ENCODE data around the gene FLNA. TPM values are rescaled to one million over a fixed set of nuclear protein-coding genes. Genes with fewer than 3 reads are reported as not detected.

Gene FLNA
- total RNA-seq, 1 donor from 2014 or later, result 1,252 TPM

DNA sequence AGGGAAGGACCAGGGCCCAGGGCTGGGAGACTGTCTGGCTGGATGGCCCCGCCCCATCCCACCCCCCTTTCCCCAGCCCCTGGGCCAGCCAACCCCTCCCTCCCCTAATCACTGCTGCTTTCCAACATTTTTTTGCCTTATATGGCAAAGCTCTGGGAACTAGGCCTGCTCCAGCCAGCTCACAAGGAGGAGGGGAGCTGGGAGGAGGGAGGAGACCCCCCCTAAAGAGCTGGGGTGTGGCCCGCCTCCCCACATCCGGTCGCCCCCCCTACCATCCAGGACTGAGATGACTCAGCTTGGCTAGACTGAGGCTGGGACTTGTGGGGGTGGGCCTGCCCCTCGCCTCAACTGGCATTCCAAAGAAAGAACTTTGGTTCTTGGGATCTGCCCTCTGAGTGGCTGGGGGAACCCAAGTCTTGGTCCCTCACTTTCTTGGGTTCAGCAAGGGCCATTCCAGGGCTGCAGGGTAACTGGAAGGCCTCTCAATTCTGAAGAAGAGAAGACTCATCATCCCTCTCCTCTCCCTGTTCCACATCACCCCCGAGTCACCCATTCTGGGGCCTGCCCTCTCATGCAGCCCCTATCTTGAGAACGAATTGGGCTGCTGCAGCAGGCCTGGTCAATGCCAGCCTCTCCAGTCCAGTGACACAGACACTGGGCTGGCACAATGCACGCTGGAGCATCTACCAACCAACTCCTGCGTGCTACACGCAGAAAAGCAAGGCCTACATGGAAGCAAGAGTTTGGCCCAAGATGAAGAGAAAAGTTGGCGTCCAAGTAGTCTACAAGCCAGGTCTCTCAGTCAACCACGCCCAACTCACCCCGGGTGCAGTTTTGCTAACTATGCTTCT lies 4.8 kb downstream of the FLNA start:
- Histone ChIP-seq H3K4me3 (peak overlapping the region; percentile 71), H3K36me3 (peaks cover 31% of the 10 kb centered on the region), H3K9me3 (no peaks in the 10 kb centered on the region), H3K4me1 (peaks cover 26% of the 10 kb centered on the region), H3K27me3 (no peaks in the 10 kb centered on the region), H3K27ac (peak overlapping the region; percentile 90)
- ATAC-seq, result peak; percentile 57
- TF ChIP-seq, protein P1, sequence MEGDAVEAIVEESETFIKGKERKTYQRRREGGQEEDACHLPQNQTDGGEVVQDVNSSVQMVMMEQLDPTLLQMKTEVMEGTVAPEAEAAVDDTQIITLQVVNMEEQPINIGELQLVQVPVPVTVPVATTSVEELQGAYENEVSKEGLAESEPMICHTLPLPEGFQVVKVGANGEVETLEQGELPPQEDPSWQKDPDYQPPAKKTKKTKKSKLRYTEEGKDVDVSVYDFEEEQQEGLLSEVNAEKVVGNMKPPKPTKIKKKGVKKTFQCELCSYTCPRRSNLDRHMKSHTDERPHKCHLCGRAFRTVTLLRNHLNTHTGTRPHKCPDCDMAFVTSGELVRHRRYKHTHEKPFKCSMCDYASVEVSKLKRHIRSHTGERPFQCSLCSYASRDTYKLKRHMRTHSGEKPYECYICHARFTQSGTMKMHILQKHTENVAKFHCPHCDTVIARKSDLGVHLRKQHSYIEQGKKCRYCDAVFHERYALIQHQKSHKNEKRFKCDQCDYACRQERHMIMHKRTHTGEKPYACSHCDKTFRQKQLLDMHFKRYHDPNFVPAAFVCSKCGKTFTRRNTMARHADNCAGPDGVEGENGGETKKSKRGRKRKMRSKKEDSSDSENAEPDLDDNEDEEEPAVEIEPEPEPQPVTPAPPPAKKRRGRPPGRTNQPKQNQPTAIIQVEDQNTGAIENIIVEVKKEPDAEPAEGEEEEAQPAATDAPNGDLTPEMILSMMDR (IDR thresholded peaks at IDR 0.05), result no peak
- peak; percentile 86 for DNase-seq
- intact Hi-C loops (cut with DNase I), result no loop called here

DNA sequence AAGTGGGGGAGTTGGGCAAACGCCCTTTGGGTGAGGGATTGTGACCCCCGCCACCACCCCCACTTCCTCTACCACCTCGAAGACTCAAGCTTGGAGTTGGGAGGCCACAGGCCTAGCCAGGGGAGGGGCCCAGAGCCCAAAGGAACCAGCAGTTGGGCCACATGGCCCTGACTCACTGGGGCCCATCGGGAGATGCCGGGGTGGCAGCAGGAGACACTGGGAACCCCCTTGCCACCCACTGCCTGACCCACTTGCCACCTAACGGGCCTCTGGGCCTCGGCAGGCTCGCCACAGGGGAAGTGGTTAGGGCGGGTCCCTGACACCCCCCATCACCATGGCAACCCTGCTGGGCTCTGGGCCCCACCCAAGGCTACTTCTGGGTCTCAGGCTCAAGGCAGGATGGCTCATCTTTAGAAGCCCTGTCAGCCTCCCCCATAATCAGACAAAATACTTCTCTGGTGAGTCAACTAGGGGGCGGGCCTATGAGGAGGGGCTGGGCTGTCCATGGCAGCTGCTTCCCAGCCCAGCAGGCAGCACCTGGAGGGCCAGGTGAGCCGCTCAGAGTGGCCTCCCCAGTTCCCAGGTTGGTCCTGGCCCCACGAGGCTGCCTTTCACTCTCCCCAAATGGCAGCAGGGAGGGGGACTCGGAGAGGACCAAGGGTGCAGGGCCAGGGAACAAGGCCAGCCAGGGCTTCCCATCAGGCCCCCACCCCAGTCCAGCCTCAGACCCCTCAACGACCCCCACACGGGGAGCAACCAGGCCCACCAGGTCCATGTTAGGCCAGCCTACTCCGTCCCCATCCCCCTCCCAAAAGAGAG lies 5.6 kb downstream of the FLNA start:
- peaks cover 34% of the 10 kb centered on the region for H3K36me3 ChIP-seq
- intact Hi-C loops (cut with DNase I), result no loop called here
- ATAC-seq (peak; percentile 59), DNase-seq (peak; percentile 90)
- peaks cover 21% of the 10 kb centered on the region for H3K4me1 ChIP-seq
- TF ChIP-seq, protein P1 (IDR thresholded peaks at IDR 0.05), result no peak
- H3K27ac ChIP-seq, result peak overlapping the region; percentile 90
- no peaks in the 10 kb centered on the region for H3K9me3 ChIP-seq
- H3K27me3 ChIP-seq, result no peaks in the 10 kb centered on the region
- H3K4me3 ChIP-seq, result peak overlapping the region; percentile 71

DNA sequence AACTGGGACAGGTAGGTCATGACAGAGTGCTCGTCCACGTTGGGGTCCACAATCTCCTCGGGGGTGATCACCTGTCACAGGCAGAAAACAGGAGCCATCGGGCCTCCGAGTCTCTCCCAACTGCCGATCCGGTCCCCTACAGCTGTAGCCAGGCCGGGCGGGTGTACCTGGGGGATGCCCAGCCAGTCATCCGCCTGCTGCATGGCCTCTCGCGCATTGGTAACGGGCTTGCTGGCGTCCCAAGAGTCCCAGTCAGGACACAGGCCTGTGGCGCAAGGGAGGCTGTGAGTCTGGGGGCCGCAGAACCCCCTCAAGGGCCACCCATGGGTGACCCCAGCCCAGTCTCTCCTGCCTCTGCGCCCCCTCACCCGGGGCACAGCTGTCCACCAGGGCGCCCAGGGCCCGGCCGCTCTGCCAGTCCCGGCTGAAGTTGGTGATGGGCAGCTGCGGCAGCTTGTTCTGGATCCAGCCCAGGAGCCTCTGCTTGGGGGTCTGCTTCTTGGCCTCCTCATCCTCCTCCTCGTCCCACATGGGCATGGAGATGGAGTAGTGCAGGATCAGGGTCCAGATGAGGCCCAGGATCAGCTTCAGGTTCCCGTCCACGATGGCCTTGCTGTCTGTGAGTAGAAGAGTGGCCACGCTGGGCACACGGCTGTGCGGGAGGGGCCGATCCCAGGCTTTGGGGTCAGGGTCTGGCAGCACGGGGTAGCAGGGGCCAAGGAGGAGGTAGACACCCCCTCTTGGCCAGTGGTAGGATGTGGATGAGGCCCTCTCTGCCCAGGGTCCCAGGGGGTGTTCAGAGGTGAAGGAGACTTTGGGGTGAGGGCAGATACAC lies 6.7 kb downstream of the FLNA start:
- Histone ChIP-seq H3K9me3 (no peaks in the 10 kb centered on the region), H3K27ac (peak overlapping the region; percentile 90), H3K36me3 (peaks cover 45% of the 10 kb centered on the region), H3K27me3 (no peaks in the 10 kb centered on the region), H3K4me1 (peaks cover 16% of the 10 kb centered on the region), H3K4me3 (peak overlapping the region; percentile 71)
- no peak for DNase-seq
- intact Hi-C loops (cut with DNase I), result no loop called here
- TF ChIP-seq, protein P1 (IDR thresholded peaks at IDR 0.05), result no peak
- no peak for ATAC-seq

DNA sequence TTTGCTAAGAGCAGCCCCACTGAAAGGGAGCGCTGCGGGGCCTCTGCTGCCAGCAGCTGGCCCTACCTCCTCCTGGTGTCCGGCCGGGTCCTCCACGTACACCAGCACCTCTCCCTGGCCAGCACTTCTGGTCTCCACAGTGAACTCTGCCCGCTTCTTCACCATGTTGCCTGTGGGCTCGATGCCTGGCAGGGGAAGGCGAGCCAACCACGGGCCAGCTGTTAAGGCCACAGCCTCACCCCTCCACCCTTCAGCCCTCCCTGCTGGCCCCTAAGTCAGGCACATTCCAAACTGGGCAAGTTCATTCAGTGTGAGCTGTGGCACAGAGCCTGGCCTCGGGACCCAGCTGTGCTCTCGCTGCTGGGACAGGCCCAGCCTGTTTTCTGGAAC lies 7.8 kb downstream of the FLNA start:
- intact Hi-C loops (cut with DNase I), result no loop called here
- TF ChIP-seq, protein P1 (IDR thresholded peaks at IDR 0.05), result no peak
- no peak for ATAC-seq
- H3K27me3 ChIP-seq, result no peaks in the 10 kb centered on the region
- no peak for DNase-seq
- peaks cover 55% of the 10 kb centered on the region for H3K36me3 ChIP-seq
- H3K9me3 ChIP-seq, result no peaks in the 10 kb centered on the region
- no peak overlapping the region for H3K27ac ChIP-seq
- H3K4me3 ChIP-seq, result no peak overlapping the region
- peaks cover 16% of the 10 kb centered on the region for H3K4me1 ChIP-seq

DNA sequence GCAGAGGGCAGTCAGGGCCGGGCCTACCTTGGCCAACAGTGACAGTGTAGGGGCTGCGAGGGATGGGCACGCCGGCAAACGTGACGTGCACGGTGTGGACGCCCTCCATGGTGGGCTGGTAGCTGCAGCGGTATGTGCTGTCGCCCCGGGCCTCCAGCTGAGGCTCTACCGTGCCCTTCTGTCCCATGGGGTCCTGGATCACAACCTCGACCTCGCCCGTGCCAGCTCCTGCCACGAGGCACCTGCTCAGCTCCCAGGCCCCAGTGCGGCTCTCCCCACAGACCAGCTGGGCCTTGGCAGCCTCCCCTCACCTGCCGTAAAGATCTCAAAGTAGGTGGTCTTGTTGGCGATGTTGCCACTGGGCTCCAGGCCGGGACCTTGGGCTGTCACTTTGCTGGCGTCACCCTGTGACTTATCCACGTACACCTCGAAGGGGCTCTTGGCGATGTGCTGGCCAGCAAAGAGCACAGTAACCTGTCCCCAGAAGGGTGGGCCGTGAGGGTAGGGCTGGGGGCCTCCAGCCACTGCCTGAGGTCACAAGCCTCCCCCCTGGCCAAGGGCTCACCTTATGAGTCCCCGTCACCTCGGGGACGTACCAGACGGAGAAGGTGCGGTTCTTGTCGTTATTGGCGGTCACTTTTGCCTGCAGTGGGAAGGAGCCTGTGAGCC lies 8.3 kb downstream of the FLNA start:
- peaks cover 61% of the 10 kb centered on the region for H3K36me3 ChIP-seq
- no peak overlapping the region for H3K4me3 ChIP-seq
- no peak overlapping the region for H3K27ac ChIP-seq
- TF ChIP-seq, protein P1 (IDR thresholded peaks at IDR 0.05), result no peak
- no peaks in the 10 kb centered on the region for H3K9me3 ChIP-seq
- no peaks in the 10 kb centered on the region for H3K27me3 ChIP-seq
- intact Hi-C loops (cut with DNase I), result no loop called here
- ATAC-seq (no peak), DNase-seq (no peak)
- H3K4me1 ChIP-seq, result peaks cover 16% of the 10 kb centered on the region

Data from upper lobe of right lung (tissue), 1 donor.